HepG2 (cell line): Measurements from ENCODE around the gene BAHCC1. TPM values are rescaled to one million over a fixed set of nuclear protein-coding genes. Genes with fewer than 3 reads are reported as not detected.
A peak's percentile ranks its signal among the peaks of the same experiment; 100 is the strongest.

Source experiments
- ATAC-seq: fragments of 200-7000 bp; cut with Tn5 transposase; 3 replicates; pipeline ENCODE4 v1.9.1; 2020; ENCODE audit warnings: mild to moderate bottlenecking, moderate library complexity
- BruUV-seq: library from RNA; stranded (reverse); fragments of 400-500 nt; replicated peaks from 2 replicates; lab custom pipeline; 2021; lab: Mats Ljungman, UMichigan
- CTCF ChIA-PET: fragments of 300-600 bp; formaldehyde crosslinking; extraction: SDS; loops from one replicate; lab custom pipeline; 2021; ENCODE audit warnings: low total read pairs, inconsistent platforms, low intra/inter-chr PET ratio; lab: Yijun Ruan, JAX
- POLR2A ChIA-PET: fragments of 350-600 bp; sonication (Branson Sonifier 250); formaldehyde crosslinking; loops from one replicate; lab custom pipeline; 2020; ENCODE audit warnings: antibody characterized with exemption, inconsistent platforms; lab: Yijun Ruan, JAX
- DNase-seq: peaks from one replicate; pipeline ENCODE4 v3.0.0-alpha.2; 2015; ENCODE audit warnings: low spot score
- FAIRE-seq: peaks from 3 replicates; lab custom pipeline; 2011; peaks lifted over from hg19 to GRCh38; lab: Jason Lieb, UNC
- H2AFZ ChIP-seq: one replicate; pipeline ENCODE4 v1.6.1; 2011; ENCODE audit warnings: low read length, inconsistent platforms
- H3K27ac ChIP-seq: fragments of 300-600 bp; 3 replicates; pipeline ENCODE4 v1.8.0; 2011; ENCODE audit warnings: mixed run types, mild to moderate bottlenecking, mixed read lengths, low read length, inconsistent platforms; ENCODE audit not compliant: insufficient read depth; ENCODE audit errors: extremely low read length
- H3K27me3 ChIP-seq, 2 experiments: fragments of 200-600 bp in 1 of 2; 2 replicates in 1 of 2; 3 replicates in 1 of 2; pipeline versions ENCODE4 v1.6.0 to v1.8.0; 2011; ENCODE audit warnings: low read length in 2 of 2, mild to moderate bottlenecking in 2 of 2, moderate library complexity in 2 of 2, inconsistent platforms in 1 of 2; ENCODE audit not compliant: insufficient read depth in 2 of 2, control insufficient read depth in 1 of 2
- H3K36me3 ChIP-seq, 2 experiments: fragments of 200-600 bp in 1 of 2; replicated peaks in 1 of 2; 2 replicates in 1 of 2; 3 replicates in 1 of 2; pipeline versions ENCODE4 v1.5.1 to v1.8.0; 2011; ENCODE audit warnings: low read length in 2 of 2, inconsistent platforms in 1 of 2; ENCODE audit not compliant: insufficient read depth in 2 of 2, control insufficient read depth in 1 of 2
- H3K4me1 ChIP-seq: 2 replicates; pipeline ENCODE4 v1.5.1; 2012; ENCODE audit warnings: low read length, inconsistent platforms; ENCODE audit not compliant: insufficient read depth
- H3K4me2 ChIP-seq: 2 replicates; pipeline ENCODE4 v1.6.0; 2011; ENCODE audit warnings: low read depth, low read length, inconsistent platforms
- H3K4me3 ChIP-seq, 3 experiments: fragments of 200-600 bp in 1 of 3; sonication (generic), shearing (Covaris generic) in 1 of 3; replicated peaks in 1 of 3; 2 replicates each; pipeline ENCODE4 v1.5.1; 2011 to 2016; ENCODE audit warnings: low read length in 3 of 3, inconsistent platforms in 2 of 3, low read depth in 2 of 3, mild to moderate bottlenecking in 2 of 3, control low read depth in 1 of 3, mixed read lengths in 1 of 3; ENCODE audit not compliant: insufficient read depth in 1 of 3
- H3K79me2 ChIP-seq: one replicate; pipeline ENCODE4 v1.6.1; 2011; ENCODE audit warnings: low read length, inconsistent platforms; ENCODE audit not compliant: insufficient read depth
- H3K9ac ChIP-seq: 2 replicates; pipeline ENCODE4 v1.6.0; 2011; ENCODE audit warnings: mild to moderate bottlenecking, low read depth, low read length, inconsistent platforms; ENCODE audit not compliant: insufficient read depth
- H3K9me3 ChIP-seq: 2 replicates; pipeline ENCODE4 v1.5.1; 2012; ENCODE audit warnings: mild to moderate bottlenecking, low read length
- H4K20me1 ChIP-seq: 2 replicates; pipeline ENCODE4 v1.6.0; 2011; ENCODE audit warnings: inconsistent platforms, mild to moderate bottlenecking, low read length, moderate library complexity; ENCODE audit not compliant: insufficient read depth
- ARID5B ChIP-seq: IDR thresholded peaks from 2 replicates; pipeline ENCODE4 v1.4.0; 2020; ENCODE audit warnings: mild to moderate bottlenecking, missing genetic modification reagents
- DNMT1 ChIP-seq: sonication (generic); formaldehyde crosslinking; IDR thresholded peaks from 2 replicates; pipeline ENCODE4 v1.5.1; 2020; ENCODE audit warnings: mild to moderate bottlenecking, missing genetic modification reagents
- KDM2A ChIP-seq: sonication (generic); formaldehyde crosslinking; IDR thresholded peaks from 2 replicates; pipeline ENCODE4 v1.4.0; 2020; ENCODE audit warnings: low read depth, missing genetic modification reagents, borderline replicate concordance
- KLF9 ChIP-seq: IDR thresholded peaks from 2 replicates; pipeline ENCODE4 v1.6.1; 2016; ENCODE audit warnings: low read depth
- MAFK ChIP-seq, 2 experiments: IDR thresholded peaks in 1 of 2; conservative IDR thresholded peaks in 1 of 2; 2 replicates each; pipeline ENCODE4 v1.6.1; 2011; ENCODE audit warnings: improper control_type of control experiment in 2 of 2, low read length in 2 of 2
- NFRKB ChIP-seq: fragments of 450-650 bp; IDR thresholded peaks from 2 replicates; pipeline ENCODE4 v1.6.1; 2017
- RXRA ChIP-seq: sonication (generic); formaldehyde crosslinking; IDR thresholded peaks from 2 replicates; pipeline ENCODE4 v1.5.1; 2020; ENCODE audit warnings: missing genetic modification reagents
- ZBTB33 ChIP-seq: sonication (generic); formaldehyde crosslinking; IDR thresholded peaks from 2 replicates; pipeline ENCODE4 v1.4.0; 2020; ENCODE audit warnings: missing genetic modification reagents
- ZBTB7B ChIP-seq: sonication (generic); formaldehyde crosslinking; IDR thresholded peaks from 2 replicates; pipeline ENCODE4 v1.4.0; 2020; ENCODE audit warnings: missing genetic modification reagents
- WGBS: methylation state at CpG from one replicate; pipeline ENCODE4 v1.1.6; 2017; ENCODE audit warnings: low lambda C conversion rate; 5-methylcytosine and 5-hydroxymethylcytosine counted together
- in situ Hi-C: cut with HindIII; loops from 2 replicates; pipeline ENCODE4 v1.10.0; 2017; ENCODE audit warnings: low pct_unique_long_range_greater_than_20kb; ENCODE audit not compliant: extremely low pct_ligation_motif_present
- intact Hi-C: fragments of 100-400 bp; cut with micrococcal nuclease; formaldehyde crosslinking; loops from one replicate; pipeline ENCODE4 v1.10.0; 2022; ENCODE audit not compliant: unreplicated experiment
- polyA plus RNA-seq, 8 experiments: library from polyadenylated mRNA; depleted of rRNA in 3 of 8; stranded (reverse) in 7 of 8; unstranded in 1 of 8; fragments of >200 nt; fragmentation: Illumina TruSeq in 4 of 8; extraction: Trizol in 4 of 8; gene quantifications; 2 replicates each; pipeline versions ENCODE4 v1.2.1 to v1.2.3, GENCODE V29; 2011 to 2016; ENCODE audit warnings: low read depth in 4 of 8, missing spikeins in 1 of 8, mixed read lengths in 1 of 8; ENCODE audit not compliant: insufficient read depth in 1 of 8
- total RNA-seq, 5 experiments: library from RNA; depleted of rRNA; stranded (reverse); fragments of >200 nt; fragmentation: Illumina TruSeq; extraction: Trizol; gene quantifications; 2 replicates each; pipeline ENCODE4 v1.2.3, GENCODE V29; 2016; ENCODE audit warnings: low read depth in 1 of 5

BAHCC1 gene
- total and polyA plus RNA-seq, 2 of the 13 experiments (the other 11 are each of a cell fraction or from before 2014, with no cell fraction given), result 1.4 to 1.7 TPM

GRCh38 chr17:81438688-81439087 is 43.4 kb downstream of the BAHCC1 start (continued):
- TF ChIP-seq ARID5B (CRISPR knock-in tag), result no peak
- no peak for TF ChIP-seq DNMT1 (CRISPR knock-in tag)

- POLR2A ChIA-PET, result interaction anchor here (0.6 to 1.2 kb wide), 2 partner anchors 43 to 124 kb away, joined by 3 read pairs; no protein-coding TSS in a partner anchor
- Histone ChIP-seq H3K9ac (no peak overlapping the region), H3K79me2 (no peaks in the 10 kb centered on the region), H3K9me3 (no peaks in the 10 kb centered on the region), H3K27me3 (no peaks in the 10 kb centered on the region), H3K36me3 (no peaks in the 10 kb centered on the region), H2AFZ (no peak overlapping the region), H3K27ac (no peak overlapping the region), H3K4me1 (no peaks in the 10 kb centered on the region), H3K4me2 (no peak overlapping the region), H3K4me3 (no peak overlapping the region), H4K20me1 (no peaks in the 10 kb centered on the region)
- in situ Hi-C loops, result no loop called here
- CTCF ChIA-PET, result interaction anchor here (1.7 kb wide), 1 partner anchor 44 kb away, joined by 8 read pairs; no protein-coding TSS in a partner anchor
- no peak for DNase-seq
- FAIRE-seq, result no peak
- TF ChIP-seq KLF9 (CRISPR knock-in tag), result no peak
- TF ChIP-seq KDM2A (CRISPR knock-in tag), result no peak
- TF ChIP-seq NFRKB, result no peak
- no peak for TF ChIP-seq ZBTB7B (CRISPR knock-in tag)
- TF ChIP-seq RXRA (CRISPR knock-in tag), result no peak
- peak; percentile 39 for TF ChIP-seq ZBTB33 (CRISPR knock-in tag)
- no peak for TF ChIP-seq MAFK (conservative IDR thresholded peaks at IDR 0.05 in 1 of 2, IDR thresholded peaks at IDR 0.05 in 1 of 2; ENCODE audit: low read length in 2 of 2)
- WGBS, result 70% methylated on average over 14 of the region's 14 CpGs
- no peak for ATAC-seq
- BruUV-seq, result no TSS peak
- intact Hi-C loops, result loop anchor here (2.0 kb wide), 1 partner anchor 41 kb away; no protein-coding TSS in a partner anchor
Observed at GRCh38 chr17:81440051-81440471, 44.8 kb downstream of the BAHCC1 start.
